ENCODE results near the gene SFXN3. TPM values are rescaled to one million over a fixed set of nuclear protein-coding genes. Genes with fewer than 3 reads are reported as not detected.
A peak's percentile ranks its signal among the peaks of the same experiment; 100 is the strongest.

SFXN3 gene
- total RNA-seq, 1 donor from 2014 or later: 45.7 TPM

DNA sequence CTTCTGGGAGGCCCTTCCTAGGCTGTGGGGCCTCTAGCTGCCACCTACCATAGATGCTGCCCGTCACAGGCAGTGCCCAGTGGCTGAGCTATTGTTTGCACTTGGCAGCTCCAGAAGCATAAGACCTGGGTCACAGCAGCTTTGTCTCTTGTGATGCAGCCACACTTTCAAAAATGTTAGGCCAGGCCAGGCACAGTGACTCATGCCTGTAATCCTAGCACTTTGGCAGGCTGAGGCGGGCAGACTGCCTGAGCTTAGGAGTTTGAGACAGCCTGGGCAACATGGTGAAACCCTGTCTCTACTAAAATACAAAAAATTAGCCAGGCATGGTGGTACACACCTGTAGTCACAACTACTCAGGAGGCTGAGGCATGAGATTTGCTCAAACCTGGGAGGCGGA is 21.3 kb downstream of the SFXN3 start:
- DNase-seq (ENCODE audit: low spot score in 2 of 2): no peak
- FAIRE-seq: no peak

DNA sequence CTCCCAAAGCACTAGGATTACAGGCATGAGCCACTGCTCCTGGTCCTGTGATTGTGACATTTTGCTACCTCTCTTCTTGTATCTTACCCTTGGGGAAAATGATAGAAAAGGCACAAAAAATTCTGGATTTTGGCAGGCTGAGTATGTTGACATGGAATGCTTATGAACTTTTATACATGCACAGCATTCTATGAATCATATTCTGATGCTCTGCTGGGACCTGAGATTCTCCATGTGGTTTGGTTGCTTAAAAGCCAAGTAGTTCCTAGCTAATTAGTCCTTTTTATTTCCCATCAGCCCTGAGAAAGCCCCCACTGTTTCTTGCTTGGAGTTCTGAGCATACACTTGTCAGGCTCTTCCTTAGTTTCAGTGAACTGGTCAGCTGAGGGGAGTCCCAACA is 22.5 kb downstream of the SFXN3 start:
- DNase-seq (ENCODE audit: low spot score in 2 of 2) (no peak), FAIRE-seq (no peak)

DNA sequence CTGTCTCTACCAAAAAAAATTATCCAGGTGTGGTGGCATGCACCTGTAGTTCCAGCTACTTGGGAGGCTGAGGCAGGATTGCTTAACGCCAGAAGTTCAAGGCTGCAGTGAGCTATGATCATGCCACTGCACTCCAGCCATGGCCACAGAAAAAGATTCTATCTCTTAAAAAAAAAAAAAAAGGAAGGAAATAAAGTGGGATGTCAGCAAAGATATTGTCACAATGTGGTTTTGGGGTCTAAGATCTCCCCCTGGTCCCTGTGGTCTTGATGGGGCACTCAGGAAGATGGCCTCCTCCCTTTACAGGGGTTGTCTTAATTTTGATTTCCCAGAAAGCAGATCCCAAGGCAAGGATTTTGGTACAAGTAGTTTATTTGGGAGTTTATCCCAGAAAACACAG is 23.3 kb downstream of the SFXN3 start:
- FAIRE-seq (no peak), DNase-seq (ENCODE audit: low spot score in 2 of 2) (no peak)

DNA sequence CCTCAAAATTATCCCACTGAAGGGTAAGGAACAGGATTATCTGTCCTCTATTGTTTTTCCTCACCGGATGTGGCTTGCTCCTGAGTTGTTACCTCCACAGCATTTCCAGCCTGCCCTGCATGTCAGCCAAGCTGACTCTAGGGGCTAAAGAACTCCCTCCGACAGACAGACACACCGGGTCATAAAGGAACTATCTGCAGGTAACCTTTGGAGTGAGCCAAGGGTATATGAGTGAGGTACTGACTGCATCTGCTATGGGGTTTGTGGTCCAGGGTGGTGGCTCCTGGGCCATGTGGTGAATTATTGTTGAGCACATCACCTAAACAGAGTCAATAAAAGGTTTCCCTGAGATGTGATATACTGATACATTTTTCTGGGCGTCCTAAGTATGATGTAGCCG is 23.8 kb downstream of the SFXN3 start:
- DNase-seq (ENCODE audit: low spot score in 2 of 2) (no peak), FAIRE-seq (no peak)

DNA sequence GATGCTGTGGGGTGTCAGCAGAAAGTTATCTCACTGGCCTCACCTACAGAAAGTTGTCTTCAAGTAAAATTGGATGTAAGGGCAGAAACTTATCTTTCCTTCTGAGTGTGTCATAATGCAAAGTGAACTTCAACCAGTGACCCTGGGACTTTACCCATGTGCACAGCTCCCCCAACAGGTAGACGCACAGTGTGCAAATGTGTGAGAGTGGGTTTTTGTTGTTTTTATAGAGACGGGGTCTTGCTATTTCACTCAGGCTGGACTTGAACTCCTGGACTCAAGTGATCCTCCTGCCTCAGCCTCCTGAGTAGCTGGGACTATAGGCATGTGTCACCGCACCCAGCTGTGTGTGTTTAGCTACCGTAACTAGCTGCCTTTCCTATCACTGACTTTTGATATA is 24.4 kb downstream of the SFXN3 start:
- DNase-seq (ENCODE audit: low spot score in 2 of 2) (no peak), FAIRE-seq (no peak)

DNA sequence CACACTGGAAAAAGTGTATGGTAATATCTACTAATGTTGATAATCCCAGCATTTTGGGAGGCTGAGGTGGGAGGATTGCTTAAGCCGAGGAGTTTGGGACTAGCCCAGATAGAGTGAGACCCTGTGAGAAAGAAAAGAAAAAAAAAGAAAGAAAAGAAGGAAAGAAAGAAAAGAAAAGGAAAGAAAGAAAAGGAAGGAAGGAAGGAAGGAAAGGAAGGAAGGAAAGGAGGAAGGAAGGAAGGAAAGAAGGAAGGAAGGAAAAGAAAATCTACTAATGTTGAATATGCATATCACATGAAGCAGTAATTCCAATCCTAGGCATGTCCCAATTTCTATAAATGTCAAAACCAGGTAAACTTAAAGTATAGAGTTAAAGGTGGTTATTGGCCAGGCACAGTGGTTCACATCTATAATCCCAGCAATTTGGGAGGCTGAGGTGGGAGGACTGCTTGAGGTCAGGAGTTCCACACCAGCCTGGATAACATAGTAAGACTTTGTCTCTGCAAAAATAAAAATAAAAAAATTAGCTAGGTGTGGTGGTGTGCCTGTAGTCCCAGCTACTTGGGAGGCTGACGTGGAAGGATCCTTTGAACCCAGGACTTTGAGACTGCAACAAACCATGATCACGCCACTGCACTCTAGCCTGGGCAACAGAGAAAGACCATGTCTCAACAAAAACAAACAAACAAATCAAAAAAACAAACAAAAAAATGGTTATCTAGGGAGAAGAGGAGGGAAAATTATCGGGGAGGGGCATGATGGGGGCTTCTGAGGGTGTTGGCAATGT is 25.5 kb downstream of the SFXN3 start:
- DNase-seq (ENCODE audit: low spot score in 2 of 2): no peak
- FAIRE-seq: no peak

DNA sequence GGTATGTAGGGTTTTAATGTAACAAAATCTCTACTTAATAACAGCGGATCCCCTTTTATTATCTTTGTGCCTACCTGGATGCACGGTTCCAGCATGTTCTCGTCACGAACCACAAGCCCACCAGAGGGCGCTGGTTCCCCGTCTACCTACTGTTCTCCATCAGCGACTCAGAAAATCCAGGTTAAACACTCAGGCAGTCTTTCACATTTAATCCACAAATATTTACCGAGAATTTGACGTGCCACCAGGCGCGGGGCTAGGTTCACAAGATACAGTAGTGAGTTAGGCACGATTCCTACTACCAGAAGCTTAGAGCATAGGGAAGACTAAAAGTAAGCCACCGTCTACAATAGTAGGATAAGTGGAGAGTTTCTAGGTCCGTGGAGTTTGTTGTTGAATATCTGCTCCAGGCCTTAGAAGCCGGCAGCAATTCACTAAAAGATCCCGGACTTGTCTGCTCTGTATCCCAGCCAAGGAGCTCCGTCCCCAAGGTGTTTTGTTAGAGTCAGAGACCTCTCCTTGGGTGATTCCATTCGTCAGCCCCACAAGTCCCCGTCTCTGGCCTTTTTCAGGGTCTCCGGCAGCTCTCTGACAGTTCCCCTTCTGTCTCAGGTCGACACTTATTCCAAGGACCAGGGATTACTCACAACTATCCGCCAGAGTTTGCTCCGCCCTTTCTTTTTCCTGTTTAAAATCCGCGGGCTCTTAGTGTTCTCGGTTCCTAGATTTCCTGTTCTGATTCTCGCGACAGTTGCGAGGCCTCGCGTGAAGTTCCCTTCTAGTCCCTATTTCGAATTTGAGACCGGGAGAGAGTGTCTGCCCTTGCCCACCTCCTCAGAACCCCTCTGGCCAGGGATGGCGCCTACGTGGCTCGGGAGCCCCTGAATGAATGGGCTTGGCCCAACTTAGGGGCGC is 29.3 kb downstream of the SFXN3 start:
- peak; percentile 87 to 91 for DNase-seq (ENCODE audit: low spot score in 2 of 2)

DNA sequence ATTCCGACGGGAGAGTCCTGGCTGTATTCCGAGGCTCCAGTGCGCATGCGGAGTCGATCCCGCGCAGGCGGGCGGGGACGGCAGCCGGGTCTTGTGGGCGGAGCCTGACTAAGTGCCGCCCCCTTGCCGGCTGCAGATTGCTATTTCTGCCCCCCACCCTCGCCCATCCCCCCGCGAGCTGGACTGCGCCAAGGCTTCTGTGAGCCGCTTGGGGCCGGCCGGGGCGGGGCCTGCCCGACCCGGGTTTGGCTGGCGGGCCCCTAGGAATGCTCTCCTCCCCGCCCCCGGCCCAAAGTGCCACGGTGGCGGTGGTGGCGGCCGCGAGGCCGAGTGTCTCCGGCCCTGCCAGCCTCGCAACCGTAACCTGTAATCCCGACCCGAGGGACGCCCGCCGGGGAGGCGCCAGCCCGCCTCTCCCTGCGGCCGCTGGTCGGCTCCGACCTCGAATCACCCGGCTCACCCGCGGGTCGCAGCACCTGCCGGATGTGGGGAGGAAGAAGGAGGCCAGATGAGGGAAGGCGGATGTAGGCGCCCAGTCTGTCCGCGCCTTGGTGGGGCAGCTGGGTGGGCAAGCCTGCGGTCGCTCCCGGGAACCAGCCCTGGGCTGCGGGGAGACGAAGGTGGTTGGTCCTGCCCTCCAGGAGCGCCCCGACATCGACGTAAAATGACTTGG is 30.1 kb downstream of the SFXN3 start:
- FAIRE-seq (no peak), DNase-seq (ENCODE audit: low spot score in 2 of 2) (peak; percentile 98 to 99)

More for the DNA sequence above, 29.3 kb downstream of the SFXN3 start:
- no peak for FAIRE-seq

DNA sequence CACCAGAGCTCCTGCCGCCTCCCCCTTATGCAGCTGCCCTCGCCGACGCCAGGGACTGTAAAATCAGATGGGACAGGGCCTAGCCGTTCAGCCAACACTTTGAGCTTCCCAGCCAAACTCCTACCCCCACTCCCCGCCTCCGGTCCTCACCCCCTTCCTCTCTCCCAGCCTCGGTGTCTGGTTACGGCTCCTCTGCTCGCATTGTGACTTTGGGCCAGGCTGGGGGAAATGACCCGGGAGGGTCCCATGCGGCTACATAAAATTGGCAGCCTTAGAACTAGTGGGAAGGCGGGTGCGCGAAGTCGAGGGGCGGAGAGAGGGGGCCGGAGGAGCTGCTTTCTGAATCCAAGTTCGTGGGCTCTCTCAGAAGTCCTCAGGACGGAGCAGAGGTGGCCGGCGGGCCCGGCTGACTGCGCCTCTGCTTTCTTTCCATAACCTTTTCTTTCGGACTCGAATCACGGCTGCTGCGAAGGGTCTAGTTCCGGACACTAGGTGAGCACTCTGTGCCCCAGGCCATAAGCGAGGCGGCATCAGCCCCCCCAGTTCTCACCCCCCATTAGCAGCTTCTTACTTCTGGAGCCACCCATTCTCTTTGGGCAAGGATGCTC is 30.7 kb downstream of the SFXN3 start, which contains the start of gene KAZALD1:
Gene KAZALD1, plus strand, starts transcription at position 366 of the 608 bp plus-strand sequence. CDS start 604 bp downstream, outside the sequence.
- DNase-seq (ENCODE audit: low spot score in 2 of 2) (no peak), FAIRE-seq (no peak)

DNA sequence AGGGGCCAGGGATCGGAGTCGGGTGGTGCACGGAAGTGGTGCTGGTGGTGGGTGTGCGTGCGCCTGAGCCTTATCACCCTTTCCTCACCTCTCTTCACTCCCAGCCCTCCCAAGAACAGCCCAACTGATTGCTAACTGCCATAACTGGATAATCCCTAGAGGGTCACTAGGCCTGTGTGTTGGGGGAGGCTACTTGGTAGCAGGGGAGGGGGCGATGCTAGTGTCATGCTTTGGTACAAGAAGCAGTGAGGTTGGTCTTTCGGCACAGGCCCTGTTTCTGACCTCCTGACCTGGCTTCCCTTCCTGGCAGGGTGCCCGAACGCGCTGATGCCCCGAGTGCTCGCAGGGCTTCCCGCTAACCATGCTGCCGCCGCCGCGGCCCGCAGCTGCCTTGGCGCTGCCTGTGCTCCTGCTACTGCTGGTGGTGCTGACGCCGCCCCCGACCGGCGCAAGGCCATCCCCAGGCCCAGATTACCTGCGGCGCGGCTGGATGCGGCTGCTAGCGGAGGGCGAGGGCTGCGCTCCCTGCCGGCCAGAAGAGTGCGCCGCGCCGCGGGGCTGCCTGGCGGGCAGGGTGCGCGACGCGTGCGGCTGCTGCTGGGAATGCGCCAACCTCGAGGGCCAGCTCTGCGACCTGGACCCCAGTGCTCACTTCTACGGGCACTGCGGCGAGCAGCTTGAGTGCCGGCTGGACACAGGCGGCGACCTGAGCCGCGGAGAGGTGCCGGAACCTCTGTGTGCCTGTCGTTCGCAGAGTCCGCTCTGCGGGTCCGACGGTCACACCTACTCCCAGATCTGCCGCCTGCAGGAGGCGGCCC is 31.4 kb downstream of the SFXN3 start:
- no peak for FAIRE-seq
- peak in 1 of 2 donors; percentile 57 for DNase-seq (ENCODE audit: low spot score in 2 of 2)

DNA sequence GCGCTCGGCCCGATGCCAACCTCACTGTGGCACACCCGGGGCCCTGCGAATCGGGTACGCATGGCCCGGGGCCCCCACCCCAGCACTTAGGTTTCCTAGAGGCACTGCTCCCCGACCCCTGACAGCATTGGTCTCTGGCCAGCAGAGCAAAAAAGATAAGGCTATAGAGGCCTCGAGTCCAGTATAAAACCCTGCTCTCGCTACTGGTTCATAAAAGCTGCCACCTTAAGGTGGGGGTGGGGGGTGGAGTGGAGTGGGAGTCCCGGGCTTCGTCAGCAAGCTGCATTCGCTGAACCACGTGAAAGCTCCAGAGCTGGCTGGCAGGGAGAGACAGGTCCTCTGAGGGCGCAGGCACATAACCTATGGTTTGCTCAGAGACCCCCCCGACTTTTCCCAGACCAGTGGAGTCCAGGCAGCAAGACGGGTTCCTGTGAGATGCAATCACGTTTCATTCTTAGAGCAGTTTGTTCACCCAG is 32.1 kb downstream of the SFXN3 start:
- FAIRE-seq (no peak), DNase-seq (ENCODE audit: low spot score in 2 of 2) (no peak)

DNA sequence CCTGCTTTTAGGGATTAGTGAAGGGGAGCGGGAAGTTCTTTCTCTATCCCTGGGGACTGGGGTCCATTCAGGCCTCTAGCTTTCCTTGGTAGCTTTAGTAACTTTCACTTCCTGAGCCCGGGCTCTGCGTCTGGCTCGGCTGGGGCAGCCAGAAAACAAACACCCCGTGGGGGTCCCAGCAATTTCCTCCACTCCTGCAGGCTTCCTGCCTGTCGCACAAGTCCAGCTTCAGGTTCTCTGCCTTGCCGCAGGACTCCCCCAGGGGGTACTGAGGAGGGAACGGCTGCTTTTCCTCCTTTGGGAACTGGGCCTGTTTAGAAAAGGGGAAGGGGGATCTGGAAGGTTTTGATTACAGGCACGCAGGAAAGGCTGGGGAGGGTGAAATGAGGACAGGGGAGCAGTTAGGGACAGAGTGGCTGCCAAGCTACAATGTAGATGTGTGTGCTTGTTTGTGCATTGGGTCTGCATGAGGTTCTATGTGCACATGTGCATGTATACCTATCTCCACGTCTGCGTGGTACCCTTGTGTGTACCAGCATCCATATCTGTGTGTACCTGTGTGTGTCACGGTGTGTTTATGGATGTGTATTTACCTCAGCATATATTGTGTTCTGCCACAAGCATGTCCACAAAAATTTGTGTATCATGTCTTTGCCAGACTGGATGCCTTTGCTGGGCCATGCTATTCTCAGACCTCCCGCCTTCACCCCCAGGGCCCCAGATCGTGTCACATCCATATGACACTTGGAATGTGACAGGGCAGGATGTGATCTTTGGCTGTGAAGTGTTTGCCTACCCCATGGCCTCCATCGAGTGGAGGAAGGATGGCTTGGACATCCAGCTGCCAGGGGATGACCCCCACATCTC is 32.7 kb downstream of the SFXN3 start:
- no peak for DNase-seq (ENCODE audit: low spot score in 2 of 2)

DNA sequence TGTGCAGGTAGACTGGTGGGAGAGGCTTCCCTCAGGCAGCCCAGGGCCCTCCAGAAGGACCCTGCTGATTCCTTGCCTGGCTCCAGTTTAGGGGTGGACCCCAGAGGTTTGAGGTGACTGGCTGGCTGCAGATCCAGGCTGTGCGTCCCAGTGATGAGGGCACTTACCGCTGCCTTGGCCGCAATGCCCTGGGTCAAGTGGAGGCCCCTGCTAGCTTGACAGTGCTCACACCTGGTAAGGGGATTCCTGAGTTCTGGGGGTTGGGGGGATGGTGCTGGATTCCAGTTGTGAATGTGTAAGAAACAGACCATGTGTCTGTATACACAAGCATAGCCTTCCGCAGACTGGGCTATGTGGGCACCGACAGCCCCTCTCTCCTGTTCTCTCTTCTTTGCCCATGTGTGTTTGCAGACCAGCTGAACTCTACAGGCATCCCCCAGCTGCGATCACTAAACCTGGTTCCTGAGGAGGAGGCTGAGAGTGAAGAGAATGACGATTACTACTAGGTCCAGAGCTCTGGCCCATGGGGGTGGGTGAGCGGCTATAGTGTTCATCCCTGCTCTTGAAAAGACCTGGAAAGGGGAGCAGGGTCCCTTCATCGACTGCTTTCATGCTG is 33.5 kb downstream of the SFXN3 start:
- no peak for DNase-seq (ENCODE audit: low spot score in 2 of 2)
- no peak for FAIRE-seq

More for the DNA sequence above, 32.7 kb downstream of the SFXN3 start:
- FAIRE-seq: no peak

DNA sequence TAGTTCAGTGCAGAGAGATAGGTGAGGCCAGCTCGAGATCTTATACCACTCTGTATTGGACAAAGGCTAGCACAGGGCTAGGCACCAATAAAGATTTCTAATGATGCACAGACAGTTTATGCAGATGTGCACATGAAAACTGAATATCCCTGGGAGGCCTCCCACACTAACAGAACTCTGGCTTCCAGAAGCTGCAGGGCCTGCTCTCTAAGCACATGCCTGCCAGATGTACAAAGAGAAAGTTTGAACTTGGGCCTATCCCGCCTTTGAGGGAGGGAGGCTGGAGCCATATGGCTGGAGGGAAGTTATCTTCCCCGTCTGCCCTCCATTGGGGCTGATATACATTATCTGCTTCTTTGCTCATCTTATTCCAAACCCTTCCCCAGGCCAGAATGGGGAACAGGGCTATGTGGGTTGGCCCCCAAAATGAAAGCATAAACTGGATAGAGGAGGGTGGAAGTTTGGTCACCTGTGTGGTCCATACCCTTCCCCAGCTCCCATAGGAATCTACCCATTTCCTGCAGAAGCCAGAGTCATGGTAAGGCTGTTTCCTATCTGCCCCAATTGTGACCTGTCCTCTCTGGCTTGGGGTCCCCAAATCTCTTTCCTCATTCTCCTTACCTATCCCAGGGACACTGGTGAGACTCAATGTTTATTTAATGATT is 34.6 kb downstream of the SFXN3 start:
- no peak for DNase-seq (ENCODE audit: low spot score in 2 of 2)
- FAIRE-seq: no peak

DNA sequence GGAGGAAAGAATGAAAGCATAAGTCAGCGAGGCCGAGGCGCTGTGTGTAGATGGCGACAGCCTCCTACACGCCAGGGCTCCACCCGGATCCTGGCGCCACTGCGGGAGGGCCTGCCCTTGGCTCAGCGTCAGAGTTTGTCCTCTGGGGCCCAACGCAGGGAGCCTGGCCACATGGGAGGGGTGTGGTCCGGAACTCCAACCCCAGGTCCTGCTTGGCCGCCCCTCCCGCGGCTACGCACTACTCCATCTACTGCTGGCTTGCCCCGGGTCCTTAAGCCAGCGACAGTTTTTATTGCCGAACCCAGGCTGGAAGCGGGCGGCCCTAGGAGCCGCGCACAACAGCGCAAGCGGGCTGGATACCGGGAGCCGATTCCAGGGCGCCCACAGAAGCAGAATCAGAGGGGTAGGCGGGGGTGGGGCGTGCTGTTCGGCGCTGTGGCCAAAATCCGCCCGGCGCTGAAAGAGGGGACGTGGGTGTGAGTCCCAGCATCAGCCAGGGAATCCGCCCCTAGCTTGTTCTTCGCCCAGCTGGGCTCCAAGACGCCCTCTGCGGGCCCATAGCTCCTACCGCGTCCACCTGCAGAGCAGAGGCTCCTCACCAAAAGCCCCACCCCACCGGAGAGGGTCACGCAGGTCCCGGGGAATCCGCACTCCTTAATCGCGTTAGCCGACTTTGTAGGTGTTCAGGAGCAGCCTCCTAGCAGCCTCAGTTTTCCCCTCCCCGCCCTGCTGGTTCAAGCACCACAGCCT is 35.3 kb downstream of the SFXN3 start:
- no peak for FAIRE-seq

DNA sequence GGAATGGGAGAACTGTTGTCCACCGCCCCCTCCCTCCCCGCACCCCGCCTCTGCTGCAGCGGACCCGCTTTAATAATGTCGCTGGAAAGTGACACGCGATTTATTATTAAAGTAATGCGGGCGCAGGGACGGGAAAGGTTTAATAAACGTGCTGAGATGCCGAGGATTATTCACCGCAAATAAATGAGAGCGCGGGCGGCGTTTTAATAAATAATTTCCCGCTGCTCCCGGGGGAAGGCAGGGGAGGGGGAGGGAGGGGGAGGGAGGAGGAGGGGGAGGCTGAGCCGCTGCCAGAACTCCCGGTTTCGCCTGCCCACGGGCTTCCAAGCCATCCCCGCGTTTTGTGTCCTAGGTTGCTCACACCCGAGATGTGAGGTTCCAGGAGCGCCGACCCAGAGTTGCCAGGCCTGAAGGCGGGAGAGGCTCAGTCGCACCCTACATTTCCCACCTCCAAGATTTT is 35.9 kb downstream of the SFXN3 start:
- FAIRE-seq (no peak), DNase-seq (ENCODE audit: low spot score in 2 of 2) (no peak)

More for the DNA sequence above, 35.3 kb downstream of the SFXN3 start:
- peak in 1 of 2 donors; percentile 69 for DNase-seq (ENCODE audit: low spot score in 2 of 2)

All from frontal cortex (tissue), 4 donors.